ENCODE results near the gene TCTA.
A peak's percentile ranks its signal among the peaks of the same experiment; 100 is the strongest.

TCTA gene

DNA sequence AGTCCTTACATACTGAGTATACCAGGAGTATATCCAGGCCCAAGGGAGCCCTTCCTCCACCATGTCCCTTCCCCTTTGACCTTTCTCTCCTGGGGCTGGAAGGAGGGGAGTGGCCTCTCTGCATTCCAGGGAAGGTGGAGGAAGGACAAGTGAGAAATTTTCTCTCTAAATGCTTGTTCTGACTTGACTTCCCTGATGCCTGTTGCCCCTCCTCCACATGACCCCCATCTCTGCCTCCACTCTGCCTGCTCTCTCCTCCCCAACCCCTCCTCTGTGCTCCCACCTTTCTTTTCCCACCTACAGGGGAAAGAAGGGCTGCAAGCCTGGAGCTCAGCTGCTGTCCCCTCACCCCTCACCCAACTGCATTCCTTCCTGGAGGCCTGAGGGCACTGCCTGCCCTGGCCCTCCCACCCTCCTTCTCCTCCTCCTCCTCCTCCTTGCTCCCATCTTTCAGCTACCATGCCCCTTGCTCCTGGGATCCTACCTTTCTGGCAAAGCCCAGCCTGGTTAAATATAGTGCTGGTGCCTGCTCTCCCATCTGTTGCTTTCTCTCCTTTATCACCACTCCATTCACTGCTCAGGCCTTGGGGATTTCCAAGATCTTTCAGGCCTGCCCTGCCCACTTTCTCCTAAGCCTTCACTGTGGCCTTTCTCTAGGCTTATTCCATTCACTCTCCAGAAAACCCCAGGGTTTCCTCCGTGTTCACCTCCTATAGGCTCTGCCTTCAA lies 49.4 kb downstream of the TCTA start:
- no peak for DNase-seq

DNA sequence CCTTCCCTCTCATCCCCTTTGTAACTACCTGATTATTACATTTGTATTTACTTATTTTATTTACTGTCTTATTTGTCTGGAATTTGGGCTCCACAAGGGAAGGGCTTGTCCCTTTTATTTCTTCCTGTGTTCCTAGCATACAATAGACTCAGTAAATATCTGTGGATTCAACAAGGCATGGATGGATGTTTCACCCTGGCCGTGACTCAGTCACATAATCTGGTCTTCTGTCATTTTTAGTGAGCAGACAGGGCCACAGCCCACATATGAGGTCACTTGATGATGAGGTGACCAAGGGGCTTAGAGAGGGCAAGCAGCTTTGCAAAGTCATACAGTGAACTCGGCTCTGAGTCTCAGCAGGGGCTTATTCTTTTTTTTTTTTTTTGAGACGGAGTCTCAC lies 50.0 kb downstream of the TCTA start:
- DNase-seq = peak; percentile 39

DNA sequence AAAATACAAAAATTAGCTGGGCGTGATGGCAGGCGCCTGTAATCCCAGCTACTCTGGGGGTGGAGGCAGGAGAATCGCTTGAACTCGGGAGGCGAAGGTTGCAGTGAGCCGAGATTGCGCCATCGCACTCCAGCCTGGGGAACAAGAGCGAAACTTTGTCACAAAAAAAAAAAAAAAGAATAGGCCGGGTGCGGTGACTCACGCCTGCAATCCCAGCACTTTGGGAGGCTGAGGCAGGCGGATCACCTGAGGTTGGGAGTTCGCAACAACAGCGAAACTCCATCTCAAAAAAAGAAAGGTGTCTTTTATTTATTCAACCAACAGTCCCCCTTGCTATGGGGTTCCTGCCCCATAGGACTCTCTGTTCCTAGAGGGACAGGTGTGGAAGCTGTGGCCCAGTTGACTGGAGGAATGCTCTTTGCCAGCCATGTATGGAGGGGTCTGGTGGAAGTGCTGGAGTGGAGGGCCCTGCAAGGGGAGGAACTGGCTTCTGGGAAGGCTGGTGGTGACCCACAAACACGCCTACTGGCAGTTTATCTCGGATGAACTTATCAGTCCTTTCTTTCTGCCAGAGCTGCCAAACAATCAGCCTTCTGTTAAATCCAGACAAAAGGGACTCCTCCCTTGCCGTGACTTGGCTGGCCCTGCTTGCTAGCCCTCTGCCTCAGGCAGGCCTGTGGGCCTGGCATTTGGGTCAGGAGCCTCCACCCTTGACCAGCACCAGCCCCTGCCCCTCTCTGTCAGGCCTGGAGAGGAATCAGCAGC lies 53.2 kb downstream of the TCTA start:
- peak; percentile 67 for DNase-seq
